Measurements from ENCODE around the gene CDH4. TPM values are rescaled to one million over a fixed set of nuclear protein-coding genes. Genes with fewer than 3 reads are reported as not detected.

Gene CDH4
- total and polyA plus RNA-seq, 9 donors, result 0.12 to 4.4 (median 0.36) TPM

- intact Hi-C loops (cut with DNase I), result no loop called here
- H3K27me3 ChIP-seq, result no peaks in the 10 kb centered on the region
- no peaks in the 10 kb centered on the region for H3K36me3 ChIP-seq
- no peak overlapping the region for H3K4me3 ChIP-seq
- H3K4me1 ChIP-seq (ENCODE audit: insufficient read depth), result no peaks in the 10 kb centered on the region
- WGBS, 3 donors, result 58 to 76% (median 69%) methylated on average over 9 of the region's 9 CpGs
- no peak for DNase-seq
- H3K27ac ChIP-seq, result no peak overlapping the region
- no peak for TF ChIP-seq POLR2A (IDR thresholded peaks at IDR 0.05)
- TF ChIP-seq CTCF (IDR thresholded peaks at IDR 0.05), result no peak
- no peak for TF ChIP-seq EP300 (IDR thresholded peaks at IDR 0.05)
- H3K9me3 ChIP-seq, result no peaks in the 10 kb centered on the region
These were observed 63.3 kb downstream of the CDH4 start for GRCh38 chr20:61315319-61315718.

GRCh38 chr20:61316346-61316745, 64.3 kb downstream of the CDH4 start:
- no peak for TF ChIP-seq POLR2A (IDR thresholded peaks at IDR 0.05)
- no peak for TF ChIP-seq EP300 (IDR thresholded peaks at IDR 0.05)
- TF ChIP-seq CTCF (IDR thresholded peaks at IDR 0.05), result no peak
- WGBS, 3 donors, result 15 to 22% (median 20%) methylated on average over 10 of the region's 10 CpGs
- DNase-seq, result no peak
- no peak overlapping the region for H3K27ac ChIP-seq
- intact Hi-C loops (cut with DNase I), result no loop called here
- no peak overlapping the region for H3K4me3 ChIP-seq
- no peaks in the 10 kb centered on the region for H3K27me3 ChIP-seq
- no peaks in the 10 kb centered on the region for H3K36me3 ChIP-seq
- no peaks in the 10 kb centered on the region for H3K9me3 ChIP-seq
- H3K4me1 ChIP-seq (ENCODE audit: insufficient read depth), result no peaks in the 10 kb centered on the region

- intact Hi-C loops (cut with DNase I), result no loop called here
- DNase-seq, result no peak
- TF ChIP-seq EP300 (IDR thresholded peaks at IDR 0.05) (no peak), POLR2A (IDR thresholded peaks at IDR 0.05) (no peak)
- WGBS, 3 donors, result 29 to 41% (median 38%) methylated on average over 12 of the region's 12 CpGs
- Histone ChIP-seq H3K36me3 (no peaks in the 10 kb centered on the region), H3K27ac (no peak overlapping the region), H3K4me1 (ENCODE audit: insufficient read depth) (no peaks in the 10 kb centered on the region), H3K9me3 (no peaks in the 10 kb centered on the region), H3K27me3 (no peaks in the 10 kb centered on the region), H3K4me3 (no peak overlapping the region)
These were observed 66.0 kb downstream of the CDH4 start for GRCh38 chr20:61317966-61318530.

- TF ChIP-seq CTCF (IDR thresholded peaks at IDR 0.05) (no peak), EP300 (IDR thresholded peaks at IDR 0.05) (no peak), POLR2A (IDR thresholded peaks at IDR 0.05) (no peak)
- no peak overlapping the region for H3K4me3 ChIP-seq
- H3K27me3 ChIP-seq, result no peaks in the 10 kb centered on the region
- H3K27ac ChIP-seq, result no peak overlapping the region
- intact Hi-C loops (cut with DNase I), result no loop called here
- no peaks in the 10 kb centered on the region for H3K9me3 ChIP-seq
- no peaks in the 10 kb centered on the region for H3K36me3 ChIP-seq
- no peak for DNase-seq
- WGBS, 3 donors, result 60 to 62% (median 61%) methylated on average over 21 of the region's 21 CpGs
- H3K4me1 ChIP-seq (ENCODE audit: insufficient read depth), result no peaks in the 10 kb centered on the region
These were observed 68.8 kb downstream of the CDH4 start for GRCh38 chr20:61320691-61321425.

- DNase-seq, result no peak
- intact Hi-C loops (cut with DNase I), result no loop called here
- 84 to 90% (median 85%) methylated on average over 13 of the region's 13 CpGs for WGBS, 3 donors
These were observed 69.4 kb downstream of the CDH4 start for GRCh38 chr20:61321481-61321880.

More at GRCh38 chr20:61321481-61321880, 69.4 kb downstream of the CDH4 start:
- H3K27ac ChIP-seq, result no peak overlapping the region
- H3K4me1 ChIP-seq (ENCODE audit: insufficient read depth), result no peaks in the 10 kb centered on the region
- no peaks in the 10 kb centered on the region for H3K27me3 ChIP-seq
- no peaks in the 10 kb centered on the region for H3K36me3 ChIP-seq
- H3K9me3 ChIP-seq, result no peaks in the 10 kb centered on the region
- no peak overlapping the region for H3K4me3 ChIP-seq
- no peak for TF ChIP-seq CTCF (IDR thresholded peaks at IDR 0.05)
- no peak for TF ChIP-seq EP300 (IDR thresholded peaks at IDR 0.05)
- no peak for TF ChIP-seq POLR2A (IDR thresholded peaks at IDR 0.05)

Measured in ovary (tissue), 9 donors.